ENCODE measurements around the gene TMCC3.
"Not testable (repeated sequence)": the region's sequence is repeated elsewhere in the genome, so short reads cannot be mapped to it uniquely, and the experiment has no call there.

TMCC3 gene

GRCh38 chr12:94561943-94562411 is 88.4 kb downstream of the TMCC3 start:
- FAIRE-seq: no peak

- FAIRE-seq: no peak
Observed at GRCh38 chr12:94560431-94561221, 89.7 kb downstream of the TMCC3 start.

DNA sequence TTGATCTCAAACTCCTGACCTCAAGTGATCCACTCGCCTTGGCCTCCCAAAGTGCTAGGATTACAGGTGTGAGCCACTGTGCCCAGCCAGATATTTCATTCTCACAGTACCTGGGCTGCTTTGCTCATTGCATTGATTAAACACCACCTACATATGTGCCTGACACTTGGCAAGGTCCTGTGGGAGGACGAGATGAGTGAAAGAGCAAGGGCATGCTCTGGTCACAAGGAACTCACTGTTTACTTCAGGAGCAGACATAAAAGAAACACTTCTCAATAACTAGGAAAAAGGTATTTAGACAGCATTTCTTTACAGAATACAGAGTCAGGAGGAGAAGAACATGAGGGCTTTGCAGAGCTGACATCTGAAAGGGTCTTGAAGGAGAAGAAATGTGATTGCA is 91.7 kb downstream of the TMCC3 start:
- FAIRE-seq: no peak

DNA sequence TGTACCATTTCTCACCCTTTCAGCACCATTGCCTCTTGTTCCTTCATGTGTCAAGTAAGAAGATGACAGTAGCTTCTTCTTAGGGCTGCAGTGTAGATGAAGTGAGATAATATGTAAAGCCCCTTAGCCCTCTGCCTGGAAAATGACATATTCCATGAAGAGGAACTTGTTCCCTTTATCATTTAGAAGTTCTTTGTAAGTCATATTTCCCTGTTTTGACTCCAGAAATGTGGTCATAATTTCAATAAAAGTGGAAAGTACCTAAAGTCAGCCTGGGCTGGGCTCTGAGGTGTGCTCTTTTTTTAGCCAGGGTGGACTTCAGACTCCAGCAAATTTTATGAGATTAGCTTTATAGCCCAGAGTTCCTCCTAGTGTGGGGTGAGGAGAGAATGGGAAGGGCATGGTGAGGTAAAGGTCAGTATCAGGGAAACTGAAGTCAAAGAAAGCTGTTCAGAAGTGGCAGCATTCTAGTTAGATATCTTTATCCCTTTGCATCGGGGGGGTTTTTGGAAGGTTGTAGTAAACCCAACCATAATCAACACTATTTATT is 92.5 kb downstream of the TMCC3 start:
- FAIRE-seq: peak; percentile 10

DNA sequence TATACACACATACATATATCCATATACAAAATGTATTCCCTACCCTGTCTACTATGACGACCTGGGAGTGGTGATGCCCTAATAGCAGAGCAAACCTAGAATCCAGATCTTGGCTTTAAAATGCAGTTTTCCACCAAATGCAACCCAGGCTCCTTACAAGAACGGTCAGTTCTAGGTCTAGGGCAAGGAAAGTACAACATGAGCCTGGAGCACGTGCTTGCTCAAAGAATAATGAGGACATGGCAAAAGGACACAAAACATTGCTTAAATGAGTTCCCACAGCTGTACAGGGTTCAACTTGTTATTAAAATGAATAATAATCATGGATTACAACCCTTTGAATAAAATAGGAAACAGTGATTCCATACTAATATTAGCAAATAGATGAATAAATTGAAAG is 94.7 kb downstream of the TMCC3 start:
- no peak for FAIRE-seq

GRCh38 chr12:94553875-94554274 is 96.5 kb downstream of the TMCC3 start:
- FAIRE-seq: no peak

- no peak for FAIRE-seq
Observed at GRCh38 chr12:94553130-94553519, 97.2 kb downstream of the TMCC3 start.

- FAIRE-seq: no peak
Observed at GRCh38 chr12:94551810-94552209, 98.5 kb downstream of the TMCC3 start.

- no peak for FAIRE-seq
Observed at GRCh38 chr12:94550964-94551363, 99.4 kb downstream of the TMCC3 start.

DNA sequence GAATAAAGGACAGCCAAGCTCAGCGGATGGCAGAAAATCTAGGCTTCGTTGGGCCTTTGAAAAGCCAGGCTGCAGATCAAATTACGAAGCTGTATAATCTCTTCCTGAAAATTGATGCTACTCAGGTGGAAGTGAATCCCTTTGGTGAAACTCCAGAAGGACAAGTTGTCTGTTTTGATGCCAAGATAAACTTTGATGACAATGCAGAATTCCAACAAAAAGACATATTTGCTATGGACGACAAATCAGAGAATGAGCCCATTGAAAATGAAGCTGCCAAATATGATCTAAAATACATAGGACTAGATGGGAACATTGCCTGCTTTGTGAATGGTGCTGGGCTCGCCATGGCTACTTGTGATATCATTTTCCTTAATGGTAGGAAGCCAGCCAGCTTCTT is 101.5 kb downstream of the TMCC3 start:
- not testable (repeated sequence) for FAIRE-seq

GRCh38 chr12:94545935-94546771 is 104.2 kb downstream of the TMCC3 start:
- no peak for FAIRE-seq

GRCh38 chr12:94544355-94544754 is 106.0 kb downstream of the TMCC3 start:
- FAIRE-seq: no peak

- no peak for FAIRE-seq
Observed at GRCh38 chr12:94538318-94538717, 112.0 kb downstream of the TMCC3 start.

GRCh38 chr12:94536040-94536965 is 114.1 kb downstream of the TMCC3 start:
- no peak for FAIRE-seq

- no peak for FAIRE-seq
Observed at GRCh38 chr12:94535510-94535921, 114.8 kb downstream of the TMCC3 start.

GRCh38 chr12:94534774-94535509 is 115.4 kb downstream of the TMCC3 start:
- no peak for FAIRE-seq

GRCh38 chr12:94534278-94534677 is 116.1 kb downstream of the TMCC3 start:
- no peak for FAIRE-seq

DNA sequence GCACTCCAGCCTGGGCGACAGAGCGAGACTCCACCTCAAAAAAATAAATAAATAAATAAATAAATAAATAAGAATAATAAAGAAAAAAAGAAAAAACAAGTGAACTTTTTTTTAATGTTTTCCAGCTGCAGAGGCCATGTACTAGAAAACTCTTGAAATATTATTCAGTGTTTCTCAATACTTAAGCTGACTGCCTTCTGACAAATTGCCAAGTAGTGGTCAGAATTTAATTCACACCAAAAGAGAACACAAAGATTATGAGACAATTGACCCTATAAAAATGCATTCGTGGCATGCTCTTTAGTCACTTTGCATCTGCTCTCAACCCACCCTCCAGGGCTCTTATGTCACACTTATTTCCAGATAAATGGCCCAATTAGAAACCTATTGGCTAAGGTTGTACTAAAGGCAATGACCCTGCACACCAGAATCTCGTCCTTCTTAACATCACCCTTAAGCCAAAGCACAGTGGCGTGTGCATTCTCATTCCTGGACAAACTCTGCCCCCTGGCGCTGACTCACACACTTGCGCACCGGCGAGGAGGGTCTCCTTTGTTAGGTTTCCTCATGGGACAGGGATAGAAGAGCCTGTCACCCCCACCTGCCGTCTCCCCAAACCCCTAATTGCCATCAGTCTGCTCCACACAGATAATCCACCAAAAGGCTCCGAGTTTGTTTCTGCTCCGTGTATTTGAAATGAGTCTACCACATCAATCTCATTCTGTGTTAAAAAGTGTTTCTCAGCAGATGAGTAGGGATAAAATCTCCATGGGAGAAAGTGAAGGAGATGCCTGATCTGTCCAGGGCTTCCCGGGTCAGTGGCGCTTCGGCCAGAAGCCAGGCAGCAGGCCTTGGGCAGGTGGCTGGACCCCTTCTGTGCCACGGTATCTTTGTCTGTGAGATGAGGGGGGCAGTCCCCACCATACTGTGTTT is 117.6 kb downstream of the TMCC3 start:
- no peak for FAIRE-seq

DNA sequence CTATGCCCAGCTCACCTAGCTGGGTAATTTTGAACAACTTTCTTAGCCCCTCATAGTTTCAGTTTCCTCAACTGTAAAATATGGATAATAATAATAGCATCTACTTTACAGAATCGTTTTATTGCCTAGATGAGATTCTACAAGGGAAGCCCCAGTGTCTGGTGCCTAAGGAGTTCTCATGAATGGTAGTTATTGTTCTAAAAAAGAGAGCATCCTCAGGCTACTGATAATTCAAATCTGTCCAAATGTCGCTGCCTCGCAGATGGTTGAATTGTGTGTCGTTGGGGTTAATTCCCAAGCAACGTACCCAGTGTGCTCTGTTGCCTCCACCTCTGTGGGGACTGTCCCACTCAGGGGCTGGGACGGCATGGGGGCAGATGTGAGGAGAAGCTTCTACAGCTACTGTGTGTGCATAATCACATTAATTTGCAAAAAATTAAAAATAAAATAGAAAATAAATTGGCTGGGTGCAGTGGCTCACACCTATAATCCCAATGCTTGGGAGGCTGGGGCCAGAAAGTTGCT is 119.1 kb downstream of the TMCC3 start:
- FAIRE-seq: no peak

DNA sequence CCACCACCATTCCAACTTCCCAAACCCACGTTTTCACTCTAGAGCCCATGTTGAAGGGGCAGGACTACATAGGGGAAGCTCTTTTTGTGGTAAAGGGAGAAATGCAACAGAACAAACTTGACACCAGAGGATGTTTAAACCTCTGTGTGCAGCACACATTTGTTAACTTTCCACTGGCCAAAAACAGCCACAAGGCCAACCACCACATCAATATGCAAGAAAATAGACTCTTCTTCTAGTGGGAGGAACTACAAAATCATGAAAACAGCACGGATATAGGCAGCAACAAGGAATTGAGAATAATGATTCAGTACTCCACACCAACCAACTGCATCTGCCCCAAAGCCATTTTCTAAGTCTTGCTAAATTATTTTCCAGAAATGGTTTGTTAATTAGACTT is 124.4 kb downstream of the TMCC3 start:
- no peak for FAIRE-seq
